Stimulated activated CD8-positive, alpha-beta memory T cell treated with anti-CD3 and anti-CD28 coated beads, Interleukin-12 subunit alpha, Interleukin-12 subunit beta, amount 100 ng/mL, for 1 hour (primary cell): Measurements from ENCODE around the gene JAKMIP3.

Experiments
- DNase-seq: peaks from one replicate; pipeline ENCODE4 v3.0.0-alpha.2; 2020; ENCODE audit warnings: low read depth

JAKMIP3 gene

DNA sequence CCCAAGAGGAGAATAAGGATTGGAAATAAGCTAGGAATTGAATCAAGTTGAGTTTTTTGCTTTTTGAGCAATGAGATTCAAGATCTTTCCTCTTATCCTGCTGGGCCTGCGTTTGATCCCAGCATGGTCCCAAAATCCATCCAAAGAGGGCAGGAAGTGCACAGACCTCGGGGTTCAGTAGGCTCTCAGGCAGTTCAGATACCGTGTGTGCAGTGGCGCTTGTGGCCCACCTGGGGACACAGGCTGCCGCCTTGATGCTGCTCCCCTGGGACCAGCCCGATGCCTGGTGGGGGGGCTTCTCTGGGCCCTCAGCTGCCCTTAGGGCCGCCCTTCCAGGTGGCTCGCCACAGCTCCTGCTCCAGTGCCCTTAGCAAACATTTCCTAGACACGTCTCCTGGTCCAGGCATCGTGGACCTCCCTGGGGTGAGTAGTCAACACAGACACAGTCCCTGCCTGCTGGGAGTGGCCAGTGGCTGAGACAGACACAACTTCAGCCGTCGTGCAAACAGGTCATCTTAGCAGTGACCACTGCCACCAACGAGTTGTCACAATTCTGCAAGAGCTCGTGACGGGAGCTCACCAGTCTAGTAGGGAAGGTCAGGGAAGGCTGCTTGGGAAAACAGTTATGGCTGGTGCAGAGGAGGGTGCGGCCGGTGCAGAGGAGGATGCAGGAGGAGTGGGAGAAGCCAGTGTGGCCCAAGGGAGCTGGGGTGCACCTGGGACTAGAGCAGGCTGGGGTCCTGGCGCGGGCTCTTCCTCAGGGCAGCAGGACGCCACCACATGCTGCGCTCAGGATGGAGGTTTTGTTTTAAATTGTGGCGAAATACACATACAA is 21.7 kb upstream of the JAKMIP3 start:
- DNase-seq, result no peak

DNA sequence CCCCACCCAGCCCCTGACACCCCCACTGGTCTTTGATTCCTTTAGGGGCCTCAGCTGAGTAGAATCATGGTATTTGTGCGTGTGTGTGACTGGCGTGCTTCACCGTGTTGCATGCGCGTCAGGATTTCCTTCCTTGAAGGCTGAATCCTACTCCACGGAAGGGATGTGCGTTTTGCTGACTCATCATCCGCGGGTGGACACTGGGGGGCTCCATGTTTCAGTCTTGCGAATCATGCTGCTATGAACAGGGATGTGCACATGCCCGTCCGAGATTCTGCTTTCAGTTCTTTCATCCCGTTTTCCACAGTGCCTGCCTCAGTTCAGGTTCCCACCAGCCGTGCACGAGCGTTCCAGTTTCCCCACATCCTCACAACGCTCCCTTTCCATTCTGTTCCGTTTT is 20.9 kb upstream of the JAKMIP3 start:
- no peak for DNase-seq

DNA sequence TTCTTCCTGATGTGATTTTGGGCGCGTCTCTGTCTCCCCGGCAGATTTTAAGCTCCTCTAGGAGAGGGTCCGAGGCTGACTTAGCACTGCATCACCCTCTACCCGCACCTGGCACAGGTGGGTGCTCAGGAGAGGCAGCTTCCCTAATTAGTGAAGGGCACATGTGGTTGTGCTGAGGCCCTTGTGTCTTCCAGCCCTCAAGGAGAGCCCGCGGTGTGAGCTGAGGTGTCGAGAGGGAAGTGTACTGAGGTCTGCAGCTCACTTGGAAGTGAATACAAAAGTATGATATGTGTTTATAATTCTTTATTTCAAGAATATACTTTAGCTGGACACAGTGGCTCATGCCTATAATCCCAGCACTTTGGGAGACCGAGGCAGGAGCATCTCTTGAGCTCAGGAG is 20.4 kb upstream of the JAKMIP3 start:
- no peak for DNase-seq

DNA sequence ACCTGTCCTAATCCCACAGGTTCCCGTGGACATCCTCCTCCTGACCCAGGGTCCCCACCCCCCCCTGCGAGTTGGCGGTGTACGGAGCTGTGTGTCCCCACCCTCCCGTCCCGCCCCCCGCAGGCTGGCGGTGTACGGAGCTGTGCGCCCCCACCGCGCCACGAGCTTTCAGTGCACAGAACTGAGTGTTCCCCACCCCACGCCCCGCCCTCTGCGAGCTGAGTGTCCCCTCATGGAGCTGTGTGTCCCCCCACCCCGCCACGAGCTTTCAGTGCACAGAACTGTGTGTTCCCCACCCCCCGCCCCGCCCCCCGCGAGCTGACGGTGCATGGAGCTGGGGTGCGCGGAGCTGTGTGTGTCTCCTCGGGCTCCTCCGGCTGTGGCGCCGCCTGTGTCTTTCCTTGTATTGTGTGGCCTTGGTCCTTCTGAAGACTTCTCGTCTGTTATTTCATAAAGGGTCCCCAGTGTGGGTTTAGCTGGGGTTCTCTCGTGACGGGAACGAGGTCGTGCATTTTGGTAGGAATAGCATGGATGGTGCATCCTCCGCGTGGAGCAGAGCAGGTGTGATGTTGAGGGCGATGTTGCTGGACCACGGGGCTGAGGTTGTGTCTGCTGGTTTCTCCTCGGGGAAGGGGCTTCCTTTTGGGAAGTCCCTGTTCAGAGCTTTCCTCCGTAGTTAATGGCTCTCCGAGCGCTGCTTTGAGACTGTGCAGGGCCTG is 18.0 kb upstream of the JAKMIP3 start:
- no peak for DNase-seq

DNA sequence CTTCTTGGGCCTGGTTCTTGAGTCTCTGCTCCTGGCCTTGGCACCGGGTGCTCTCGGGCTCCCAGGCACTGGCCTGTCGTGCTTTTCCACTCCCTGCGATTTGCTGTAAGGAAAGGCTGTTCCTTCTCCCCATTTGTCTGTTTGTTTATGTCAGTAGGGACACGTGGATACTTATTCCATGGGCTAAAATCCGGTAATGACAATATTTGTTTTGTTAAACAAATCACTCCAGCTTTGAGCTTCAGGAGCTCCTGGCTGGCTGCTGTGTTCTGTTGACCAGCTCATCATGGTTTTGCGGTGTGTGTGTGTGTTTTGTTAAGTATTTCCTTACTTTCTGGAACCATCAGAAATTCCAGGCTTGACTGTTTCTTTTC is 17.5 kb upstream of the JAKMIP3 start:
- DNase-seq, result no peak

DNA sequence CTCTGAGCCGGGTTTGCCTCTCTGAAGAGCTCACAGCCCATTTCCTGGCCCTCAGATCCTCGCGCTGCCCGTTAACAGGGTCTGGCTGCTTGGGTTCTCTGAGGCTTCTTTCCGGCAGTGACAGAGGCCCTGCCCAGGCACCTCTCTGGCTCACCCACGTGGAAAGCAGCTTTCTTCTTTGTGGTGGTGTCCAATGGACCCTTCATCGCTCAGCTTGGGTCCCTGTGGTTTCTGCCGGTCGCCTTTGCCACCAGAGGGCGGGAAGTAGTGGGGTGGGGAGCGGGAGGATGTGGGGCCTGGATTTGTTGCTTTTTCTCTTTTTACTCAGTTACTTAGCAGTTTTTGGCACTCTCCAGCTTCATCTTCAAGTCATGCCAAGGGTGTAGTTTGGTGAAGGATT is 15.6 kb upstream of the JAKMIP3 start:
- no peak for DNase-seq

DNA sequence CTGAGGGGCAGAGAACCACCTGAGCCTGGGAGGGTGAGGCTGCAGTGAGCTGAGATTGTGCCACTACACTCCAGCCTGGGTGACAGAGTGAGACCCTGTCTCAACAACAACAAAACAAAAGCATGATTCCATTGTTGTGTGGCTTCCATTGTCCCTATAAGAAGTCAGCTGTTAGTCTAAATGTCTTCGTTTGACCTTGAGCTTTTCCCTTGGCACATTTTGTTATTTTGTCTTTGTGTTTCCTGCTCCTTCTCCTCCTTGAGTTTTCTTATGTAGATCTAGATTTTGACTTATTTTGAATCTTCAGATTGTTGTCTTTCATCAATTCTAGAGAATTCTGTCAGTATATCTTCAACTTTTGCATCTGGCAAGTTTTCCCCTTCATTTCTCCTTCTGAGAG is 13.6 kb upstream of the JAKMIP3 start:
- no peak for DNase-seq

DNA sequence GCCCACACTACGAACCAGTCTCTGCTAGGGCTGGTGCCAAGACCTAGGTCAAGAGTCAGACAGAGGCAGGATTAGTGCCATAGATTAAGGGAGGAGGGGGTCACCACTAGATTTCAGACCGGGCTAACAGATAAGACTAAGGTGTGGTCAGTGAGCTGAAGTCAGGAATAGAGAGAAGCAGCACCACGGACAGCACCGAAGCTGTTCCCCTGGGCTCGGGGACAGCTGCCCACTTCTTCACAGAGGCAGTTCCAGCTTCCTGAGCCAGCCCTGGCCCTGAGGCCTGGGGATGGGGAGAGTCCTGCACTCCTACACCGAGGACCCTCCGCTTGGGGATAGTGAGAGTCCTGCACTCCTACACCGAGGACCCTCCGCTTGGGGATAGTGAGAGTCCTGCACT is 11.2 kb upstream of the JAKMIP3 start:
- DNase-seq, result no peak

DNA sequence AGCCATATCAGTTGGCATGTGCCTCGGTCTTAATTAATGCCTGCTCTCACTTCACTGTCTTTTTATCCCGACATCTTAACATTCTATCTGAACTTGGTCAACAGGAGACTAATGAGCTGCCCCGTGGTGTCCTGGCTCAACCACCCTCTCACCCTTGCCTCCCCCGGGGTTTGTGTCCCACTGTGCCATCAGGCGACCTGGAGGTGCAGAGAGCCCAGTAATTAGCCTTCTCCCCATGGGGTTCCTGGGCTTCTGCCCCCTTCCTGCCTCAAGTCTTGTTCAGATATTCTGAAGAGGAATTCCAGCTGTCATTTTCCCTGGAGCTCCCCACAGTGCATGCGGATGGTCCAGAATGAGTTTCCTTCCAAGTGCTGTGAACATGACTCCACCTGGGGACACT is 10.1 kb upstream of the JAKMIP3 start:
- no peak for DNase-seq

DNA sequence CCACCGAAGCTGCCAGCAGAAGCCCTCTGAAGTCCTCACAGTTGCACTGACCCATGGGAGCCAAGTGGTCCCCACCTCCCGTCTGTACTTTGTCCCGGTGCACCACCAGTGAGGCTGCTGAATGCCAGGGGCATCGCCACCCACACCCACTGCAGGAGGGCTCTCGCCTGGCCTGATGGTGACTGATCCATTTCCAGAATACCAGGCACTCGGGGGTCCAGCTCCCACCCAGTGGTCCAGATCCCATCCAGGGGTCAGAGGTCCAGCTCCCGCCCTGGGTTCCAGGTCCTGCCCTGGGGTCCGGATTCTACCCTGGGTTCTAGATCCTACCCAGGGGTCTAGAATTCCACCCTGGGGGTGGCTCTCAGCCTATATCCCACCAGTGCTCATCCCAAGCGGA is 9.1 kb upstream of the JAKMIP3 start:
- no peak for DNase-seq

DNA sequence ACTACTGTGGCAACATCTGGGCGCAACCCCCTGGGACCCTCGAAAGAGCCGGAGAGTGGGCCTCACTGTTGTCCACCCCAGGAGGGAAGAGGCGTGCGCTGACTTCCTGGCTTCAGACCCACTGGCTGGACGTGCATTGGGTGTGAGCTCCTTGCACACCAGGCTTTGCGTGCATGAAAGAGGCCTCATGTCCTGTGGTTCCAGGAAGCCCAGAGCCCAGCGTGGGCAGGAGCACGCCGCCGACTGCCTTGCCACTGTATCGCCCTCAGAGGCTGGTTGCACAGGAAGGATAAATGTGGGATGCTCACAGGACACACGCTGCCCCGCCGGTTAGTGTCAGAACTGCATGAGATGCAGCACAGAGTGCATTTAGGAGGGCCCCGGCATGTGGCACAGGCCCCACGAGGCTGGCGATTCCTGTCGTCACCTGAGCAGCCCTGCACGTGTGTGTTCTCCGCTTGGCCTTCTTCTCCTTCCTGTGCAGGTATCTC is 8.5 kb upstream of the JAKMIP3 start:
- DNase-seq, result no peak

DNA sequence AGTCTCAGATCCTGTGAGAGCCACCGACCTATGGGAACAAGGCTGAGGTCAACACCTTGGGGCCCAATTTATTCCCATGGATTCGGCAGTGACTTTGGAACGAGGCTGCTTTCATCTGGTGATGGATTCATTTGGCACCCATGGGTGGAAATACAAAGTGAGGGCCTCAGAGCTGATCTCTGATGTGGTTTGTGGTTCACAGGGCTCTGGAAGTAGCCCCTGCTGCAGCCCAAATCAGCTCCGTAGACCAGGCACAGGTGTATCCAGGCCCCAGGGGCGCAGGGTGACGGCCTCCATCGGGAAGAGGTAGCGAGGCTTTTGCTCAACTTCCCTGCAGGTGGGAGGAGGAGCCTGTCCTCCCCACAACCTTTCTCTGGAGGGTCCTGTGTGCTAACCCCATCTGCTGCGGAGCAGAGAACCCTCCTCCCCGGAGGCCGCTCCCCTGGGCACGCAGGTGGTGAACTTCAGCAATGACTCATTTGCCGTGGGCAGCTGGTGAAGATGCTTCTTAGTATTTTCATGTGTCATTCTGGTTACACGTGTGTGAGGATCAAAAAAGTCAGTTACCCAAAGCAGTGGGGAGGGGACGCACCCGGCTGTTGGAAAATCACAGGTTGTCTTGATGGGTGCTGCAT is 7.5 kb upstream of the JAKMIP3 start:
- no peak for DNase-seq

DNA sequence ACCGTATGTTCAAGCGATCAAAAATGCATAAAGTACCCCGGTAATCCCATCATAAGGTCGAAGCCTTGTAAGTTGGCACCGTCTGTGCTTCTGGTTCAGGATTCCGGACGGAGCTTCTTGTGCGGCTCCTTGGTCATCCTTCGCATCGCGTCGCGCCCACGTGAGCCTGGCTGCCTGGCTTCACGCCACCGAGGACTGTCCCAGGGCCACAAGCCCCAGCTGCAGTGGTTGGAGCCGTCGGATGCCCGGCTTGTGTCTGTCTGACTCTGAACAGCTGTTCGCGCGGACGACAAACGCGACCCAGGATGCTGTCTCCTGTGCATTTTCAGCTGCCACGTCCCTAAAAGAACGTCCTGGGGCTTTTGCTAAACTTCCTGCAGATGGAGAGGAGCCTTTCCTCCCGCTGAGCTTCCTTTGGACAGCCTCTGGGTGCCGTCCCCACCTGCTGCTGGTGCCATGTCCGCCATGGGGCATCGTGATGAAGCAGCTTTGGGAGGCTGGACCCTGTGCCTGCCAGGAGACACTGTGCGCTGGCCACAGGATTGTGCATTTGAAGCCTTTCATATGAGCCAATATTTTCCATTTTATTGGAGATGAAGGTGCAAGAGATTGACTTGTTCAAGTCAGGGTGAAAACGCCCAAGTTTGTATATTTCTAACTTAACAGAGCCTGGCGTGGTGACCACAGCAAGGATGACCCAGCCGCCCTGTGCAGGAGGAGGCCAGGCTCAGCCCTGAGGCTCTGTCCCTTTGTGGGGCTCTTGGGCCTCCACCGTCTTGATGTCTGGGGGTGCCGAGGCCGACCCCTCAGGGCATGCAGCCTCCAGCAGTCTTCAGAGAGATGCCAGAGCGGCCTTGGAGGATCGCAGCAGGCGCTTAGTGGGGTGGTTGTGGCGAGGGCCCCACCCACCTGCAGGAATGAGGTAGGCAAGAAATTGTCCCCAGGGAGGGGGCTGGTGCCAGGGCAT is 6.7 kb upstream of the JAKMIP3 start:
- DNase-seq, result no peak

DNA sequence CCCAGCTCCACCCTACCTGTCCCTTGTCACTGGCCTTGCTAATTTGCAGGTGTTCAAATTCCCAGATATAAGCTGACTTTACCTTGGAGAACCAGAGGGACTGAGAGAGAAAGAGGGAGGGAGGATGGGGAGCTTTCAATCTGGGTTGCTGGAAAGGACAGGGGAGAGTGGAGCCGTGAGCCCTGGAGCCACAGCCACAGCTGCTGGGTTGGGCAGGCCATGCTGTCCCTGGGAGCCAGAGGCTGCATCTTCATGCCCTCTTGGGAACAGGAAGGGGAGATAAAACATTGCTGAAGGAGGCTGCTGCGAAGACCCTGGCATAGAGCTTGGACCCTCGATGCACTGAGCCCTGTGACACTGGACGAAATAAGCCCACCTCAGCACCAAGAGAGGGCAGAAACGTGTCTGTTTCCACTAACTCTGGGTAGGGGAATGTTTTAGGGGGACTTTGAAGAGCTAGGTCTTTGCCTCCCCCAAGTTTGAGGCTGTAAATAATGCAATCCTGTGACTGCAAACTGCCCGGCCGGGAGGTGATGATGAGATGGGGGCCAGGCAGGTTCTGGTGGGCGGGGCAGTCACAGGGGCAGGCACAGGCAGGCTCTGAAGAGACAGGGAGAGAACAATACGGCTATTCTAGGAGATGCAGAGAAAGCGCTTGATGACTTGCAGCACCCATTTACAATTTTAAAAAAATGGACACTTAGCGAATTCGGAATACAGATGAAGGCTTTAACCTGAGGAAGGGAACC is 5.8 kb upstream of the JAKMIP3 start:
- DNase-seq, result no peak

DNA sequence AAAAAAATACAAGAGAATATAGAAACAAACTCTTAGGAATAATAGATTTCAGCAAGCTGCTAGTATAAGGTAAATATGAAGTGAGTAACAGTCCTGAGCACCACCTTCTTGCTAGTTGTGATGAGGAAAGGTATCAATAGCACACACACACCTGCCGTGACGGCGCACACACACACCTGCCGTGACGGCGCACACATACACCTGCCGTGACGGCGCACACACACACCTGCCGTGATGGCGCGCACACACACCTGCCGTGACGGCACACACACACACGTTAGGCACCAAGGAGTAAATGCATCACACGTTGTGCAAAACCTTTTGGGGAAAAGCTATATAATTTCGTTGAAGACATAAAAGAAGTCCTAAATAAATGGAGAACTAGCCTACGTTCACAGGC is 4.7 kb upstream of the JAKMIP3 start:
- DNase-seq, result no peak

DNA sequence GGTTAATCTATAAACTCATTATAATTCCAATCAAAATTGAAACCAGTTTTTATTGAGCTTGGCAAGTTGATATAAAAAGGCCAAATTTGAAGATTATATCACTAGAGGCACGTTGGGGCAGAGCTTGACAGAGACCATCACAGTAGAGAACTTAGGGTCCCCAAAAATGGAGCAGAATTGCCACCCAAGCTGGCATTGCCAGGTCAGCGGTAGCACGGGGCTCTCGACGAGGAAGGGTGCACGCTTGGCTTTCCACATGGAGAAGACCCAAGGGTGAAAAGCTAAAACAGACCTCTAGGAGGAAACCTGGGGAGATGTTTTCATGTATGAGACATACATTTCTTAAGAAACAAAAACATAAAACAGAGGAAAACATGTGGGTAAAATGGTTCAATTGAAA is 4.3 kb upstream of the JAKMIP3 start:
- DNase-seq, result no peak

DNA sequence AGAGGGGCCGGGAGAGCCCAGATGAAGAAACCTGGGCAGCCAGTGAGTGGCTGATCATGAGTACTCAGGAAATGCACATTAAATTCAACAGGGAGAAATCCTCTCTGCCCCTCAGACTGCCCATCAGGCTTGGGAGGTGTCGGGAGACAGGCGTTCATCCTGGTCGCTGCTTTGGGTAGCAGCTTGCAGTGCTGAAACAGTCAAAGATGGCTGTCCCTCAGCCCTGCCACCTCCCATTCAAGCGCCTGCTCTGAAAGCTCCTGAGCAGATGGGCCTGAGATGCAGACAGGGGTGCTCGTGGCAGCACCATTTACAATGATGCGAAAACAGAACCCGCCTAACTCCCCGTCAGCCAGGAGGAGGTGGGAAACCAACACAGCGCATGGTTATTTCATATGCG is 3.6 kb upstream of the JAKMIP3 start:
- DNase-seq, result no peak

DNA sequence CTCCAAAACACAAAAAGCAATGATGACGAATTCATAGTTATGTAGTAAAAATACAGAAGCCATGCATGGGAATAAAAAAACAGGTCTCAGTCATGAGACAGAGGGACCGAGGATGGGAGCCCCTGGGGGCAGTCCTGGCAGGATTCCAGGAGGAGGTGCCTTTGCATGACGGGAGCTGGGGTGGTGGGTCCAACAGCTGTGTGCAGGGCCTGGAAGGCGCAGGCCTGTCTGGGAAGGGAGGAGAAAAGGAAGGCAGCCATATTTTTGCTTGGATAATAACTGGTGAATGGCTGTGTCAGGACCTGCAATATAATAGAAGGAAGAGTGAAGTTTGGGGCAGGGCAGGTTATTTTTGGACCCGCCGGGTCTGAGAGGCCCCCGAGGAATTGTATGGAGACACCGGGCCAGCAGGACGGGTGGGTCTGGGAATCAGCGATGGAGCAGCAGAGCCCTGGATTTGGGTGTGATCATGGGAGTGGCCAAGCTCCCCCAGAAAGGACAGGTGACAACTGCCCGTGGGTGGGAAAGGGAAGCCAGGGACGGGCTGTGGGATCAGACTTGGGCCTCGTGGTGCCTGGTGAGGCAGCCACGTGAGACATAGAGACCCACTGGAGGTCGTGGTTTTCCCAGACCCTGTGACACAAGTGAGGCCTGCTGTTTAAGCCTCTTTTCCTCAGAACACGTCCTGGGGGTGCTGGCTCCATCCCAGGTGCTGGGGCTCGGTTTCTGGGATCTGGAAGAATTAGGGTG is 2.9 kb upstream of the JAKMIP3 start:
- DNase-seq, result no peak

DNA sequence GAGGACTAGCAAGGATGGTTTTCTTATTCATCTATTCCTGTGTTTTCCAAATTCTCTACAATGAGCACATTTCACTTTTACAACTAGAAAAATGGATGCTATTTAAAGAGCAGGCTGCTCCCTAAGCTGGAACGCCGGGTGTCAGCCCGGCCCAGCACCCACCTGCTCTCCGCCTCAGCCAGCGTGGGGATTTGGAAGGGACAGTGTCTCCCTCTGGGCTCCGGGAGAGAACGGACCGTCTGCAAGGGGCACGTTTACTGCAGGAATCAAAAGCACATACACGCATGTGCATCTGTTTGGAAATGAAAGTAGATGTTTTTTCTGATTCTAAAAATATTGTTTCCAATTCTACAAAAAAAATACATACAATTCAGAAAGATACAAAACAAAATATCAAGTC is 2.3 kb upstream of the JAKMIP3 start:
- DNase-seq, result no peak

DNA sequence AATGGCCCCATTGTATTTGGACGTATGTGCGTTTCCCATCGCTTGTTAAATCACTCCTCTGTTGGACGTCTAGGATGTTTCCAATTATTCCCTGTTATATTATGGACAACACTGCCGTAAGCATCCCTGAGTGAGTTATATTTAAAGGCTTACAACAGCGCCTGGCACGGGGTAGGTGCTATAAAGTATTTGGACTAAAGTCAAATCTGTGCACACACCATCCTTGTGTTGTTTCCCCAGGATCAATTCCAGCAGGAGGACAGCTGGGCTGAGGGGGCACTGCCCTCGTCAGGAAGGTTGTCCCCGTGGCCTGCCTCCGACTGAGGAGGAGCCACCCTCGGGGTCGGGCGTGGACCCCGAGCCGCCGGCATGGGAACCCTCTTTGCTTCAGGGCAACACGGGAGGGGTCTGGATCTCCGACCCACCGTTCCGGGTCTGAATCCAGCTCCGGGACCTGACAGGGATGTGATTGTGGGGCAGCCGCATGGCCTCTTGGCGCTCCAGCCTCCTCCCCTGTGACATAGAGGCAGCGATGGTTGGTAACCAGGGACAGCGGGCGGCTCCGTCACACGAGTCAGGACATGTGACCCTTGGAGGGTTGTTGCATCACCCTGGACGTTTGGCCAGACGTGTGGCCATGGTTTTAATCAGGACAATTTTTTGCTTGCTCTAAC is 1.5 kb upstream of the JAKMIP3 start:
- DNase-seq, result no peak
